Smooth muscle cell (in vitro differentiated cells): ENCODE measurements around the gene RASA4B. TPM values are rescaled to one million over a fixed set of nuclear protein-coding genes. Genes with fewer than 3 reads are reported as not detected.
"Not testable (repeated sequence)": the region's sequence is repeated elsewhere in the genome, so short reads cannot be mapped to it uniquely, and the experiment has no call there.

Experiments used
- DNase-seq: peaks from one replicate; lab custom pipeline; 2025; ENCODE audit not compliant: unreplicated experiment; lab: John Stamatoyannopoulos, UW
- H2AFZ ChIP-seq: fragments of 200-600 bp; sonication (generic); 2 replicates; pipeline ENCODE4 v1.6.0; 2016; ENCODE audit warnings: antibody characterized with exemption, low read depth, mild to moderate bottlenecking
- H3F3A ChIP-seq: fragments of 200-600 bp; sonication (generic); 2 replicates; pipeline ENCODE4 v1.6.0; 2017; ENCODE audit warnings: antibody characterized with exemption, low read depth
- H3K27ac ChIP-seq: fragments of 200-600 bp; sonication (generic); 2 replicates; pipeline ENCODE4 v1.5.1; 2016; ENCODE audit warnings: low read depth, mild to moderate bottlenecking
- H3K27me3 ChIP-seq: fragments of 200-600 bp; sonication (generic); 2 replicates; pipeline ENCODE4 v1.6.1; 2016; ENCODE audit warnings: low read depth, mild to moderate bottlenecking
- H3K36me3 ChIP-seq: fragments of 200-600 bp; sonication (generic); 2 replicates; pipeline ENCODE4 v1.5.1; 2016; ENCODE audit warnings: low read depth
- H3K4me1 ChIP-seq: fragments of 200-600 bp; sonication (generic); 2 replicates; pipeline ENCODE4 v1.5.1; 2016; ENCODE audit warnings: low read depth
- H3K4me2 ChIP-seq: fragments of 200-600 bp; sonication (generic); 2 replicates; pipeline ENCODE4 v1.6.0; 2016; ENCODE audit warnings: mild to moderate bottlenecking
- H3K4me3 ChIP-seq: fragments of 200-600 bp; sonication (generic); 2 replicates; pipeline ENCODE4 v1.5.1; 2016; ENCODE audit warnings: mild to moderate bottlenecking
- H3K79me2 ChIP-seq: fragments of 200-600 bp; sonication (generic); 2 replicates; pipeline ENCODE4 v1.6.0; 2016; ENCODE audit warnings: low read depth, mild to moderate bottlenecking
- H3K9ac ChIP-seq: fragments of 200-600 bp; sonication (generic); 2 replicates; pipeline ENCODE4 v1.6.0; 2016; ENCODE audit warnings: low read depth
- H3K9me3 ChIP-seq: fragments of 200-600 bp; sonication (generic); replicated peaks from 2 replicates; pipeline ENCODE4 v1.5.1; 2016; ENCODE audit warnings: low read depth
- H4K20me1 ChIP-seq: fragments of 200-600 bp; sonication (generic); 2 replicates; pipeline ENCODE4 v1.6.0; 2016; ENCODE audit warnings: low read depth
- WGBS: methylation state at CpG from one replicate; pipeline ENCODE4 v1.1.7; 2016; ENCODE audit warnings: low lambda C conversion rate; 5-methylcytosine and 5-hydroxymethylcytosine counted together
- polyA plus RNA-seq: library from polyadenylated mRNA; unstranded; fragments of >200 nt; fragmentation: Nextera tagmentation; extraction: Ambion mirVana; gene quantifications from 2 replicates; pipeline ENCODE4 v1.2.1, GENCODE V29; 2016
- total RNA-seq: library from RNA; depleted of rRNA; stranded (reverse); fragments of >200 nt; gene quantifications from 2 replicates; pipeline ENCODE4 v1.2.3, GENCODE V29; 2014
- TF ChIP-seq, protein P1 (sequence below): fragments of 200-600 bp; sonication (generic); IDR thresholded peaks from 2 replicates; pipeline ENCODE4 v1.5.1; 2017; ENCODE audit warnings: borderline replicate concordance, mild to moderate bottlenecking, antibody characterized with exemption; ENCODE audit not compliant: insufficient read depth, poor library complexity, severe bottlenecking

Gene RASA4B
- total and polyA plus RNA-seq, 2 experiments from 2014 or later = 3.5 to 4.2 TPM

DNA sequence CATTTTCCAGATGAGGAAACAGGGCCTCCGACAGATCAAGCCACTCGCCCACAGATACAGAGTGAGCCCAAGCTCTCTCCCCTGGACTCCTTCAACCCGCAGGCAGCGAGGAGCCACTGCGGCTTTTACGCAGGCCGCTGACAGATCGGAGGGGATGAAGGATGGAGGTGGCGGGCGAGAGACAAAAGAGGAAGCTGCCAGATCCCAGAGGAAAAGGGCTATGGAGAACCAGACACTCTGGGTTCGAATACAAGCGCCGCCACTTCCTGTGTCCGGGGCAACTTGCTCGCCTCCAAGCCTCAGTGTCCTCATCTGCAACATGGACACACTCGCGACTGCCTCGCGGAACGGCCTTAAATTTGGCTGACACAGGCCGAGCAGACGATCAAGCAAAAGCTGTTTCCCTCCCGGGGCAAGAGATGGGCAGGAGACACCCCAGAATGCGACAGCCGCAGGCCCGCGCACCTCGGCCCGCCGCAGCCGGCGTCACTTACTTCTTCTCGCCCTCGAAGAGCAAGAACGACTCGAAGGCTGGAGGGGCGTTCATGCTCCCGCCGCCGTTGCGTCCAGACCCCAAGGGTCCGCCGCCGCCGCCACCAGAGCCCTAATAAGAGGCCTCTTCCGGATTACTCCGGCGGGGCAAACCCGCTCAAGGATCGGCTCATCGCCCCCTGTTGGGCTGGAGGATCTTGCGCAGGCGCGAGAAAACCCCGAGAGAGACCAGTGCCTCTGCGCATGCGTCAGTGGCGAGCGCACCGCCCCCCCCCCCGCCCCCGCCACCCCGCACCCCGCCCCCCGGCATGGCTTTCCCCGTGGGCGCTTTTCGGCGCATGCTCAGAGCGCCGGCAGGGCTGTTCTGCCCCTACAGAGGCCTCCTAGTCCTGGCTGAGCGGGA, 39.0 kb downstream of the RASA4B start, which contains the start of gene POLR2J:
POLR2J (minus strand) TSS at position 609 of the 895 bp plus-strand sequence; CDS start at position 547, 62 bp downstream.
- TF ChIP-seq, protein P1, sequence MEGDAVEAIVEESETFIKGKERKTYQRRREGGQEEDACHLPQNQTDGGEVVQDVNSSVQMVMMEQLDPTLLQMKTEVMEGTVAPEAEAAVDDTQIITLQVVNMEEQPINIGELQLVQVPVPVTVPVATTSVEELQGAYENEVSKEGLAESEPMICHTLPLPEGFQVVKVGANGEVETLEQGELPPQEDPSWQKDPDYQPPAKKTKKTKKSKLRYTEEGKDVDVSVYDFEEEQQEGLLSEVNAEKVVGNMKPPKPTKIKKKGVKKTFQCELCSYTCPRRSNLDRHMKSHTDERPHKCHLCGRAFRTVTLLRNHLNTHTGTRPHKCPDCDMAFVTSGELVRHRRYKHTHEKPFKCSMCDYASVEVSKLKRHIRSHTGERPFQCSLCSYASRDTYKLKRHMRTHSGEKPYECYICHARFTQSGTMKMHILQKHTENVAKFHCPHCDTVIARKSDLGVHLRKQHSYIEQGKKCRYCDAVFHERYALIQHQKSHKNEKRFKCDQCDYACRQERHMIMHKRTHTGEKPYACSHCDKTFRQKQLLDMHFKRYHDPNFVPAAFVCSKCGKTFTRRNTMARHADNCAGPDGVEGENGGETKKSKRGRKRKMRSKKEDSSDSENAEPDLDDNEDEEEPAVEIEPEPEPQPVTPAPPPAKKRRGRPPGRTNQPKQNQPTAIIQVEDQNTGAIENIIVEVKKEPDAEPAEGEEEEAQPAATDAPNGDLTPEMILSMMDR = peak; percentile 12
- not testable (repeated sequence) for H3K9ac ChIP-seq

DNA sequence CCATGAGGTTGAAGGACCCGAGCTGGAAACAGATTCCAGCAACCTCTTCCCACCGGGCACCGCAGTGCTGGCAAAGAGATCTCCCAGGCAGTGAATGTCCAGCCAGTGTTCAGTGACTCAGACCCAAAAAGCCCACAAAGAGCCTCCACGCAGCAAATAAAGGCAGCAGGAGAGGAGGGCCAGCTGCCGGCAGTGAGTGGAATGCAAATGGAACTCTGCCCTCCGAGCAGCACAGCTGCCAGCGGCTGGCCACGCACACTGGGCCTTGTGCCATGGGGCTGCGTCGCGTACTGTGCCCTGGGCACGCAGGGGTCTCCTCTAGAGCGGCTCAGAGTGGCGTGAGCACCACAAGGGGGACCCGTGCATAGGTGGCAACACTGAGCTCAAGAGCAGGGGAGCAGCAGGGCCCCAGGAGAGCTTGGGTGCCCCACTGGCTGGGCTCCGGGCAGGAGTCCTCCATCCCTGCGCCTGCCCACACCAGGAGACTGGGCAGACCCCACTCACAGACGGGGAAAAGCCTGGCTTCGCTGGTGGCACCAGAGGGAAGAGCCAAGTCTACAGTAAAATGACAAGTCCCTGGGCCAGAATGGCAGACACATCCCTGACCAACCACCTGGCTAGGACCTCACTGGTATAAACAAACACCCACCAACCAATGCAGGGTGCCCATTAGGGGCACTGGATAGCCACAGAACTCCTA, 42.7 kb downstream of the RASA4B start:
- not testable (repeated sequence) for DNase-seq, H3K27me3 ChIP-seq, H3K4me3 ChIP-seq, H3K36me3 ChIP-seq, H3F3A ChIP-seq, H4K20me1 ChIP-seq, H3K9ac ChIP-seq, H2AFZ ChIP-seq, H3K9me3 ChIP-seq, H3K79me2 ChIP-seq, H3K27ac ChIP-seq, H3K4me1 ChIP-seq, H3K4me2 ChIP-seq
- WGBS = 94% methylated on average over 6 of the region's 19 CpGs

More for the DNA sequence above, 39.0 kb downstream of the RASA4B start, which contains the start of gene POLR2J:
- Histone ChIP-seq H3K4me2 (peak within 1 kb of the TSS; percentile 78), H3K4me3 (peak within 1 kb of the TSS; percentile 47)
- H3K9me3 ChIP-seq, H3F3A ChIP-seq, H2AFZ ChIP-seq, H3K36me3 ChIP-seq, H3K79me2 ChIP-seq, H4K20me1 ChIP-seq, H3K4me1 ChIP-seq, H3K27me3 ChIP-seq, H3K27ac ChIP-seq, DNase-seq: not testable (repeated sequence)
- under 1% methylated on average over 34 of the region's 72 CpGs for WGBS

DNA sequence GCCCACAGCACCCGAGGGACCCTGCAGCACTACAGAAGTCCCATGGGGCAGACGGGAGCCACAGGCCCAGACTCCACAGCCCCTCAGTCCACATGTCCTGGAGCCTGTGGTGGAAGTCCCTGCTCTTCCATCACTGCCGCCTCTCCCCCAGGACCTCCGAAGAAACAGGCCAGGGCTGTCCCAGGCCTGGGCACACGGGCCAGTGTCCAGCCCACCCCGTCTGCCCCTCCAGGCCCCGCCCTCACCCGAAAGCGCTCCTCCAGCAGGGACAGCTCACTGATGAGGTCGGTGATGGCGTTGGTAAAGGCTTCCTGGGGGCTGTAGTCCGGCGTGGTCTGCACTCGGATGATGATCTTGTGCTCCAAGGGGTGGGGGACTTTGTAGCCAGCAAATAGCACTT, 43.5 kb downstream of the RASA4B start:
- WGBS = 97% methylated on average over 11 of the region's 14 CpGs
- not testable (repeated sequence) for H3K4me2 ChIP-seq, H3K27ac ChIP-seq, DNase-seq, H2AFZ ChIP-seq, H3K79me2 ChIP-seq, H4K20me1 ChIP-seq, H3K4me1 ChIP-seq, H3K27me3 ChIP-seq, H3K4me3 ChIP-seq, H3F3A ChIP-seq, H3K9me3 ChIP-seq, H3K9ac ChIP-seq, H3K36me3 ChIP-seq

DNA sequence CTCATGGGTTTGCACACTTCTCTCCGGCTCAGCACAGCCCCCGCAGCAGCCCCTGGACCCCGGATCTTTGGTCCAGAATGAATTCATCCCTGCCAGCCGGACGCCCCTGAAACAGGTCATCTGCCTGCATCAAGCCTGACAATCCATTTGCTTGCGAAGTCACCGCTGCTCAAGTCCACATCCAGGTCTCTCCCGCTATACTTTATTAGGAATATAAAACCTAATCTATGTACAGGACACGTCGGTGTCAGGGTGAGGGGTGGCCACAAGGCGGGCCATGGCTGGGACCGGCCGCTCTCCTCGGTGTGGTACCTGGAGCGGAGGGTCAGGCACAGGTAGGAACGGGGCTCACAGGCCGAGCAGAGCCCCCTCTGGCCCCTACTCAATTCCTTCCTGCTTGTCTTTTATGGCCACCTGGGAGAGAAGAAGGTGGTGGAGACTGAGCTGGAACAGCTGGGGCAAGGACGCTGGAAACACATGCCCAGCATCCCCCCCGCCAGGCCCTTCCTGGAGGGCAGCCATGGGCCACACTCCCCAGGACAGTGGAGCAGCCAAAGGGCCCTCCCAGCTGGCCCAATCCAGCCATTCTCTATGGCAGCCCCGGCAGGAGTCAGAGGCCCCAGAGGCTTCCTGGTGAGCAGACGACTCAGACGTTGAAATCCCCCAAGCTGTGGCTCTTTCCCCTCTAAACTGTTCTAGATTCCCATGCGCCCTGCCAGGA, 44.1 kb downstream of the RASA4B start:
- TF ChIP-seq, protein P1 = no peak
- Histone ChIP-seq H3K27me3 (no peaks in the 10 kb centered on the region), H2AFZ (no peak overlapping the region), H3K4me1 (no peaks in the 10 kb centered on the region), H3K36me3 (no peaks in the 10 kb centered on the region), H3K9me3 (no peaks in the 10 kb centered on the region), H3K4me3 (no peak overlapping the region), H3K4me2 (no peak overlapping the region), H3F3A (no peaks in the 10 kb centered on the region), H3K9ac (no peak overlapping the region), H3K79me2 (no peaks in the 10 kb centered on the region), H4K20me1 (peaks cover 4% of the 10 kb centered on the region), H3K27ac (no peak overlapping the region)
- WGBS = 93% methylated on average over 23 of the region's 23 CpGs
- no peak for DNase-seq
